K562 (cell line): ENCODE results near the gene SSTR1. TPM values are rescaled to one million over a fixed set of nuclear protein-coding genes. Genes with fewer than 3 reads are reported as not detected.

Experiments used
- ATAC-seq: fragments of 200-7000 bp; cut with Tn5 transposase; 3 replicates; pipeline ENCODE4 v1.9.1; 2020; ENCODE audit warnings: moderate library complexity
- BruUV-seq: library from RNA; stranded (reverse); fragments of 400-500 nt; replicated peaks from 2 replicates; lab custom pipeline; 2021; lab: Mats Ljungman, UMichigan
- CTCF ChIA-PET: fragments of 300-600 bp; formaldehyde crosslinking; extraction: SDS; loops from one replicate; lab custom pipeline; 2021; ENCODE audit warnings: low intra/inter-chr PET ratio; lab: Yijun Ruan, JAX
- POLR2A ChIA-PET: fragments of 300-600, 350-650 bp; sonication (Branson Sonifier 250); formaldehyde crosslinking; extraction: SDS; loops from one replicate; lab custom pipeline; 2021; ENCODE audit warnings: antibody characterized with exemption, inconsistent platforms; lab: Yijun Ruan, JAX
- DNase-seq, 4 experiments: peaks; one replicate each; pipeline versions ENCODE4 v3.0.0 to v3.0.0-alpha.2; 2011 to 2018; ENCODE audit warnings: low spot score in 3 of 4, mixed read lengths in 3 of 4; ENCODE audit errors: extremely low read depth in 1 of 4
- FAIRE-seq: peaks from 2 replicates; lab custom pipeline; 2011; peaks lifted over from hg19 to GRCh38; lab: Jason Lieb, UNC
- H2AFZ ChIP-seq: 2 replicates; pipeline ENCODE4 v1.6.0; 2011; ENCODE audit warnings: low read depth, low read length, control low read depth, inconsistent platforms
- H3K27ac ChIP-seq: fragments of 200-600 bp; 3 replicates; pipeline ENCODE4 v1.8.0; 2011; ENCODE audit warnings: low read depth, mild to moderate bottlenecking, control low read depth, inconsistent platforms, low read length, moderate library complexity, mixed read lengths; ENCODE audit errors: extremely low read depth
- H3K27me3 ChIP-seq, 2 experiments: fragments of 300-600 bp in 1 of 2; 2 replicates in 1 of 2; 3 replicates in 1 of 2; pipeline versions ENCODE4 v1.6.0 to v1.8.0; 2011; ENCODE audit warnings: inconsistent platforms in 2 of 2, low read length in 2 of 2, mild to moderate bottlenecking in 1 of 2, mixed read lengths in 1 of 2, moderate library complexity in 1 of 2; ENCODE audit not compliant: control insufficient read depth in 2 of 2, insufficient read depth in 2 of 2
- H3K36me3 ChIP-seq: fragments of 300-600 bp; 3 replicates; pipeline ENCODE4 v1.8.0; 2011; ENCODE audit warnings: mild to moderate bottlenecking, low read length, inconsistent platforms; ENCODE audit not compliant: control insufficient read depth, insufficient read depth
- H3K4me1 ChIP-seq, 2 experiments: fragments of 200-600 bp in 1 of 2; replicated peaks in 1 of 2; 2 replicates in 1 of 2; 3 replicates in 1 of 2; pipeline versions ENCODE4 v1.5.1 to v1.8.0; 2011; ENCODE audit warnings: inconsistent platforms in 2 of 2, low read length in 2 of 2, mild to moderate bottlenecking in 1 of 2, mixed read lengths in 1 of 2, moderate library complexity in 1 of 2; ENCODE audit not compliant: control insufficient read depth in 2 of 2, insufficient read depth in 2 of 2
- H3K4me2 ChIP-seq: 2 replicates; pipeline ENCODE4 v1.6.1; 2011; ENCODE audit warnings: low read length, control low read depth, inconsistent platforms, mixed read lengths; ENCODE audit not compliant: insufficient read depth
- H3K4me3 ChIP-seq: fragments of 200-600 bp; sonication (generic), shearing (Covaris generic); 2 replicates; pipeline ENCODE4 v1.5.1; 2016; ENCODE audit warnings: control low read depth, inconsistent platforms
- H3K79me2 ChIP-seq: fragments of 200-600 bp; 3 replicates; pipeline ENCODE4 v1.8.0; 2011; ENCODE audit warnings: low read length, inconsistent platforms; ENCODE audit not compliant: control insufficient read depth, insufficient read depth
- H3K9ac ChIP-seq, 2 experiments: 2 replicates each; pipeline versions ENCODE4 v1.6.0 to v1.6.1; 2011; ENCODE audit warnings: low read depth in 2 of 2, low read length in 2 of 2, control low read depth in 1 of 2, inconsistent platforms in 1 of 2, mild to moderate bottlenecking in 1 of 2, mixed read lengths in 1 of 2; ENCODE audit not compliant: insufficient read depth in 1 of 2
- H3K9me1 ChIP-seq: one replicate; pipeline ENCODE4 v1.6.0; 2011; ENCODE audit warnings: inconsistent platforms, mild to moderate bottlenecking, low read length, moderate library complexity; ENCODE audit not compliant: control insufficient read depth, insufficient read depth
- H3K9me3 ChIP-seq: replicated peaks from 2 replicates; pipeline ENCODE4 v1.5.1; 2011; ENCODE audit warnings: low read depth, low read length, inconsistent platforms; ENCODE audit not compliant: control insufficient read depth, insufficient read depth
- H4K20me1 ChIP-seq: replicated peaks from 2 replicates; pipeline ENCODE4 v1.6.1; 2011; ENCODE audit warnings: low read length, inconsistent platforms, mixed read lengths; ENCODE audit not compliant: control insufficient read depth, insufficient read depth
- ELK3 ChIP-seq: fragments of 450-650 bp; formaldehyde crosslinking; IDR thresholded peaks from 2 replicates; pipeline ENCODE4 v1.4.0; 2020; ENCODE audit warnings: mild to moderate bottlenecking
- GATA2 ChIP-seq: sonication (generic); formaldehyde crosslinking; IDR thresholded peaks from 2 replicates; pipeline ENCODE4 v1.4.0; 2020; ENCODE audit warnings: mild to moderate bottlenecking, missing genetic modification reagents
- PHB2 ChIP-seq: fragments of 450-650 bp; IDR thresholded peaks from 2 replicates; pipeline ENCODE4 v1.6.1; 2017; ENCODE audit warnings: low read depth
- POLR2B ChIP-seq: fragments of 450-650 bp; IDR thresholded peaks from 2 replicates; pipeline ENCODE4 v1.6.1; 2018; ENCODE audit warnings: low read depth; ENCODE audit not compliant: partially characterized antibody
- UBTF ChIP-seq, 2 experiments: IDR thresholded peaks; 2 replicates each; pipeline ENCODE4 v1.6.1; 2012; ENCODE audit warnings: improper control_type of control experiment in 2 of 2, low read depth in 2 of 2, low read length in 2 of 2, borderline replicate concordance in 1 of 2
- YY1 ChIP-seq, 3 experiments: IDR thresholded peaks; 2 replicates each; pipeline ENCODE4 v1.6.1; 2011; ENCODE audit warnings: low read length in 2 of 3, mild to moderate bottlenecking in 2 of 3, moderate library complexity in 2 of 3, borderline replicate concordance in 1 of 3, control low read depth in 1 of 3, low read depth in 1 of 3; ENCODE audit not compliant: insufficient read depth in 3 of 3, insufficient replicate concordance in 2 of 3, control insufficient read depth in 1 of 3, insufficient read length in 1 of 3; ENCODE audit errors: extremely low read depth in 1 of 3
- WGBS: fragments of 100-300 bp; shearing (Covaris generic); methylation state at CpG from one replicate; pipeline ENCODE4 v1.1.6; 2016; ENCODE audit warnings: low coverage, mixed read lengths; ENCODE audit not compliant: insufficient coverage; ENCODE audit errors: missing lambda C conversion rate; 5-methylcytosine and 5-hydroxymethylcytosine counted together
- in situ Hi-C: fragments of 300-500 bp; cut with MboI; formaldehyde crosslinking; loops from 4 replicates; pipeline ENCODE4 v1.15.0; 2018; ENCODE audit warnings: inconsistent platforms, mixed read lengths
- intact Hi-C: fragments of 100-400 bp; cut with micrococcal nuclease; formaldehyde crosslinking; loops from 2 replicates; pipeline ENCODE4 v1.14.2; 2022
- polyA plus RNA-seq, 8 experiments: library from polyadenylated mRNA; depleted of rRNA in 4 of 8; stranded (reverse) in 5 of 8; unstranded in 3 of 8; fragments of >200 nt; fragmentation: Nextera tagmentation in 2 of 8; fragmentation: Illumina TruSeq in 1 of 8; extraction: Ambion mirVana in 2 of 8; extraction: Trizol in 1 of 8; gene quantifications; 2 replicates each; pipeline versions ENCODE4 v1.2.1 to v1.2.3, GENCODE V29; 2011 to 2014; ENCODE audit warnings: inconsistent platforms in 1 of 8, missing spikeins in 1 of 8
- total RNA-seq, 7 experiments: library from RNA; depleted of rRNA in 6 of 7; stranded (reverse); fragments of >200 nt in 6 of 7; fragmentation: Illumina TruSeq in 2 of 7; extraction: Trizol in 2 of 7; gene quantifications; 2 replicates each; pipeline versions ENCODE4 v1.2.1 to v1.2.3, GENCODE V29; 2011 to 2021; ENCODE audit warnings: low replicate concordance in 1 of 7

The SSTR1 gene
- total and polyA plus RNA-seq, 9 of the 15 experiments (the other 6 are each of a cell fraction or from before 2014, with no cell fraction given), result not detected

DNA sequence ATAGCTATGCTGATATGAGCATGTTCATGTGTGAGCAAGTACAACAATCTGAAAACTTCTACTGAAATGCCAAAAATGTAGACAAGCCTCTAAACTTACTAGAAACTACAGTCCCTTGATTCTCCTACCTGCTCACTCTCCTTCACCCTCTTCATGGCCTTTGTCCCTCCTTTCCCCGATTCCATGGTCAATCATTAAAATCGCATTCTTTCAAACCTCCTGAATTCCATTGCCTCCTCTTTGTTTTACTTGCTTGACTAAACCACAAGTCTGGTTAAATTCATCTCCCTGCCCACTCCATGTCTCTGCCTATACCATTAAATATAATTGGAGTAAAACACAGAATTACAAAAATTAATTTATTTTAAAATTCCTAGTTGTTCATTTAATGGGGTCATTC, 33.0 kb upstream of the SSTR1 start:
- no TSS peak for BruUV-seq
- Histone ChIP-seq H3K36me3 (no peaks in the 10 kb centered on the region), H3K9ac (no peak overlapping the region), H3K9me1 (no peaks in the 10 kb centered on the region), H3K79me2 (no peaks in the 10 kb centered on the region), H3K4me3 (no peak overlapping the region), H2AFZ (no peak overlapping the region), H4K20me1 (no peaks in the 10 kb centered on the region), H3K4me2 (no peak overlapping the region), H3K27ac (no peak overlapping the region), H3K9me3 (no peaks in the 10 kb centered on the region), H3K4me1 (no peaks in the 10 kb centered on the region), H3K27me3 (no peaks in the 10 kb centered on the region)
- no peak for ATAC-seq
- ChIA-PET CTCF (no interaction called here), POLR2A (no interaction called here)
- in situ Hi-C loops, result no loop called here
- intact Hi-C loops, result no loop called here
- WGBS, result 0% methylated on average over 2 of the region's 2 CpGs
- DNase-seq, result no peak
- no peak for FAIRE-seq
- TF ChIP-seq PHB2 (no peak), ELK3 (CRISPR knock-in tag) (no peak), POLR2B (no peak), UBTF (IDR thresholded peaks at IDR 0.05; ENCODE audit: borderline replicate concordance in 1 of 2, low read depth in 2 of 2, low read length in 2 of 2) (no peak), GATA2 (CRISPR knock-in tag) (no peak), YY1 (IDR thresholded peaks at IDR 0.05; ENCODE audit: borderline replicate concordance in 1 of 3, control insufficient read depth in 1 of 3, extremely low read depth in 1 of 3, insufficient read depth in 3 of 3, insufficient read length in 1 of 3, insufficient replicate concordance in 2 of 3, low read depth in 1 of 3, low read length in 2 of 3) (no peak)
